Fibroblast of the conjunctiva (primary cell): ENCODE results near the gene TMEM134.
"Not testable (repeated sequence)": the region's sequence is repeated elsewhere in the genome, so short reads cannot be mapped to it uniquely, and the experiment has no call there.

Experiments used
- DNase-seq: peaks from one replicate; pipeline ENCODE4 v3.0.0-alpha.2; 2010; ENCODE audit warnings: low read depth

The TMEM134 gene

GRCh38 chr11:67485873-67486361, 16.9 kb upstream of the TMEM134 start:
- DNase-seq, result not testable (repeated sequence)

DNA sequence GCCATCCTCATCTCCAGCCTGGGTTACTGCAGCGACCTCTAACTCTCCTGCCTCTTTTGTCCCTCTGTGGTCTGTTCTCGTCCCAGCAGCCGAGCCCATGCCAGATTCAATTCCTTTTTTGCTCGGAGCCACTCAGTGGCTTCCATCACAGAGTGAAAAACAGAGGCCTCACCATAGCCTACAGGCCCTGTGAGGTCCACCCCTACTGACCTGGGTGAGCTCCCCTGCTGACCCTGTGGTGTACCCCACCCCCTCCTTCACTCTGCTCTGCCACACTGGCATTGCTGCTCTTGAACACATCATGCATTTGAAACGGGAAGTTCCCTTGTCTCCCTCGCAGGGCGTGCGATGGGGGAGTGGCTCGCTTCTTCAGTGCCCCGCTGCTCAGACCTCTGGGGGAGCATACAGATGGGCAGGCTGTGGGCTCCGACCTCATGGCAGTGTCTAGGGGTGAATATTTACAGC, 15.8 kb upstream of the TMEM134 start:
- DNase-seq, result no peak

DNA sequence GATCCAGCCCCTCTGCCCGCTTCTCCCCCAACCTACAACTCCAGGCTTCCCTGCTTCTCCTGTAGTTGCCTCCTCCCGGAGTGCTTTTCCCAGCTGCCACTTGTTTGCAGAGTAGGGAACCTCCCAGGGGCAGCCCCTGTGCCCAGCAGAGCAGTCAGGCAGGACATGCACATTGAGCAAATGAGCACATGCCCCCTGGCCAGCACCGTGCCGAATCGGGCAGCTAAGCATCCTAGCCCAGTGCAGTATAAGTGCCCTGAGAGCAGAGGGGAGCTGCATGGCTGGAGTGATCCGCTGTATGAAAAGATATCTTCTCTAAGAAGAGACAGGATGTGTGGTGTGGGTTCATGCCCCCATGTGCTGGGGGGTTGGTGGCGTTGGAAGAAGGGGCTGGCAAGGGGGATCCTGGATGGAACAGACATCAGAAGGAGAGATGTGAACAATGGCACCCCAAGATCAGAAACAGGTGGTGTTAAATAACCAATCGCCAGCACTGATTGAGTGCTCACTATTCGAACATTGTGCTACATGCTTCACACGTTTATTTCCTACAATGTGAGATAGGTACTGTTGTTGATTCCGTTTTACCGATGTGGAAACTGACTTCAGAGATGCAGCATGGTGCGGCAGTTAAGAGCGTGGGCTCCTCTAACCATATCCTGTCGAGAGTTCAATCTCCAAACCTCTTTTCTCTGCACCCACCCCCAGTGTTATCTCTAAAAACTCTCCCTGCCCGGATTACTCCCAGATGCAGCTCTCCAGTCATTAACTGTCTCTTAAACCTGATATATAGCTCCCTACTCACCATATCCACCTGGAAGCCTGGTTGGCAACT, 15.0 kb upstream of the TMEM134 start:
- DNase-seq, result no peak

GRCh38 chr11:67482827-67483798, 14.1 kb upstream of the TMEM134 start, which contains the start of gene AIP:
TSS of gene AIP (plus strand) at chr11:67483026. CDS start at chr11:67483159, 133 bp downstream.
- peak; percentile 95 for DNase-seq

DNA sequence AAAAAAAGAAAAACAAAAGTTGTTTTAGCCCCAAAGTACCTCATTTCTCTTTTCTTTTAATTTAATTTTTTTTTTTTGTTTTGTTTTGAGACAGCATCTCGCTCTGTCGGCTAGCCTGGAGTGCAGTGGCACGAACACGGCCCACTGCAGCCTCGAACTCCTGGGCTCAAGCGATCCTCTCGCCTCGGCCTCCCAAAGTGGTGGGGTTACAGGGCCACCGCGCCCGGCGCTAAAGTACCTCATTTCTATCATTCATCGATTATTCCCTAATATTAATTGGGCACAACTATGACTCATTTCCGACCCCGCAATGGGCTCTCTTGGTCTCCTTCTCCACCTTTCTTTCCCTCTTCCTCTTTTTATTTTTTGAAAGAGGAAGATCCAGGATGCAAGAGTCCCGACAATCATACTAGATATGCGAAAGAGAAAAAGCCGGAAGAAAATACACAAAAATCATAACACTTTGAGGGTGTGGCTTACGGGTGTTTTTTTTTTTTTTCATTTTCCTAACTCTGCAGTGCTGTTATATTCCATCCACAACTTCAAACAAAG, 13.3 kb upstream of the TMEM134 start:
- no peak for DNase-seq

DNA sequence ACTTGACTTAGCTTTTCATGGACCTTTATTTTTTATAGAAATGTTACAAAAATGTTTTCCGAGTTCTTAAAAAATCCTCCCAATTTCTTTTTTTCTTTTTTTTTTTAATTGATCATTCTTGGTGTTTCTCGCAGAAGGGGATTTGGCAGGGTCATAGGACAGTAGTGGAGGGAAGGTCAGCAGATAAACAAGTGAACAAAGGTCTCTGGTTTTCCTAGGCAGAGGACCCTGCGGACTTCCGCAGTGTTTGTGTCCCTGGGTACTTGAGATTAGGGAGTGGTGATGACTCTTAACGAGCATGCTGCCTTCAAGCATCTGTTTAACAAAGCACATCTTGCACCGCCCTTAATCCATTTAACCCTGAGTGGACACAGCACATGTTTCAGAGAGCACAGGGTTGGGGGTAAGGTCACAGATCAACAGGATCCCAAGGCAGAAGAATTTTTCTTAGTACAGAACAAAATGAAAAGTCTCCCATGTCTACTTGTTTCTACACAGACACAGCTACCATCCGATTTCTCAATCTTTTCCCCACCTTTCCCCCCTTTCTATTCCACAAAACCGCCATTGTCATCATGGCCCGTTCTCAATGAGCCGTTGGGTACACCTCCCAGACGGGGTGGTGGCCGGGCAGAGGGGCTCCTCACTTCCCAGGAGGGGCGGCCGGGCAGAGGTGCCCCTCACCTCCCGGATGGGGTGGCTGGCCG, 8.4 kb upstream of the TMEM134 start:
- DNase-seq, result not testable (repeated sequence)

GRCh38 chr11:67476692-67477091, 7.6 kb upstream of the TMEM134 start:
- DNase-seq, result not testable (repeated sequence)

DNA sequence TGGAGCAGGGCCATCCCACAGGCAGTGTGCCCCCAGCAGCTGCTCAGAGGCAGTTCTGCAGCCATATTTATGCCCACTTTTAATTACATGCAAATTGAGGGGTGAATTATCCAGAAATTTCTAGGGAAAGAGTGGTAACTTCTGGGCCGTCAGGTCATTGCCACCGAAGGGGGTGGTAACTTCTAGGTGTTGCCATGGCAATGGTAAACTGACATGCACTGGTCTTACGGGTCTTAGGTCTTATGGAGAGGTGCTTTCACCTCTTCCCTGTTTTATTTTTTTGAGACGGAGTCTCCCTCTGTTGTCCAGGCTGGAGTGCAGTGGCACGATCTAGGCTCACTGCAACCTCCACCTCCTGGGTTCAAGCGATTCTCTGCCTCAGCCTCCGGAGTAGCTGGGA, 3.8 kb upstream of the TMEM134 start:
- DNase-seq, result no peak

DNA sequence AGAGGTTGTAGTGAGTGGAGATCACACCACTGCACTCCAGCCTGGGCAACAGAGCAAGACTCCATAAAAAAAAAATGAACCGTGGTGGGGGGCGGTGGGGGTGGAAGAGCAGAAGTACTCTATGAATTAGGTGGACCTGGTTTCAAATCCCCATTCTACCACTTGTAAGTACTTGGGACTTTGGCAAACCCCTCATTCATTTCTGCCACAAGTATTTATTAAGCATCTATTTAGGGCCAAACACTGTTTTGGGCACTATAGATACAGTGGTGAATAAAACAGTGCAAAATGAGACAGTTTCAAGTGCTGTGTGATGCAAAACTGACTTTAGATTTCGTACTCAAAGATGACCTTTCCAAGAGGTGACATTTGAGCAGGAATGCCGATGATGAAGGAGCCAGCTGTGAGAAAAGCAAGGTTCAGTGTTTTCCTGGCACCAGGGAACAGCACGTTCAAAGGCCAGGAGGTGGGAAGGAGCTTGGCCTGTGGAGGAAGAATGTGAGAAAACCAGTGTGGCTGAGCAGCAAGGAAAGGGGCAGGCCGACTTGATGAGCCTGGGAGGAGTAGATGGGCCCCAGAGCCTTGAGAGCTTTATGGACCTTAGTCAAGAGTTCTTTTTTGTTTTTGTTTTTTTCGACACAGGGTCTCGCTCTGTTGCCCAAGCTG, 1.4 kb upstream of the TMEM134 start:
- DNase-seq, result no peak

- no peak for DNase-seq
These were observed 409 bp upstream of the TMEM134 start for GRCh38 chr11:67469508-67469811.

DNA sequence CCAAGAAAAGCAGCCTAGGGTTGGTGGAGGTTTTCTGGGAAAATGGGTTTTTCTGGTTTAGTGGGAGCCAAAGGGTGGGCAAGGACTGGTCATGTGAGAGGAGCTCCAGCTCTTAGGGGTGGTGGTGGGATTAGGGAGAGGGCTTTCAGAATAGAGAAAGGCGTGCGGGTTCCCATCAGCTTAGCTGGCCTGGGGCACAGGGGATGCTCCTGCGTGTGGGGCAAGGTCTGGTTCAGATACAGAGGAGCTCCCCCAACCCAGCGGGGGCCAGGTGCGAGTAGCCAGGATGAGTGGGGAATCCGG, 644 bp downstream of the TMEM134 start:
- DNase-seq, result no peak

DNA sequence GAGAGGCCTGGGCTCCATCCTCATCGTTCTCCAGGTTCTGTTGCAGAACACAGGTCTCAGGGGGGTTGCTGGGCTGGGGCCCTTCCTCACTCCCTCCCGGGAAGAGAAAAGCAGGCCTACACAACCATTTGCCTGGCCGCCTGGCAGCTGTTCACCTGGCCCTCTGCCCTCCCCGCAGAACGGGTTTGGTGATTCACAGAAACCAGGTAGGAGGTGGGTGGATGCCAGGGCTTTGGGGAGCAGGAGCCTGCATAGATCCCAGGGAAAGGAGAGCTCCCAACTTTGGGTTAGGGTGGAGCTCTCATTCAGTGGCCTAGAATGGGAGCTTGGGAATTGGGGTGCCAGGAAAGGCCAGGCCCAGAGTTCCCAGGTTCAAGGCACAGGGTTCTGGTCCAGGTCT, 995 bp downstream of the TMEM134 start:
- DNase-seq, result no peak

GRCh38 chr11:67466962-67467771, 1.9 kb downstream of the TMEM134 start:
- DNase-seq, result no peak

DNA sequence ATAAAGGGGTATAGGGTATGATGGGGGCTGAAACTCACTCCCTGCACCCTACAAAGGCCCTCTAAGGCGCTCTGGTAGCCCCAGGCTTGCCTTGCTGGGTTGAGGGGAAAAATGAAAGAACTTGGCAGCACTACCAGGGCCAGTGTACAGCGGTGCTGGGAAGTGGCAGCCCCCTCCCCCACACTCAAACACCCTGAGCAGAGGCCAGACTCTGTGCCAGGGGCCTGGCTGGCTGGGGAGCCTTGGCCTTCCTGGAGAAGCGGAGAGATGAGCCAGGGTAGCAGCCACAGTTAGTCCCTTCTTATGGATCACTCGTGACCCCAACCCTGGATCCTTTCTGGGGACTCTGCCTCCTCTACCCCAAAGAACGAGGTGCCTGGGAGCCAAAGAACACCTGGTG, 2.7 kb downstream of the TMEM134 start:
- DNase-seq, result no peak

- DNase-seq, result peak; percentile 17
These were observed 3.5 kb downstream of the TMEM134 start for GRCh38 chr11:67465530-67465929.

GRCh38 chr11:67465189-67465510, 3.9 kb downstream of the TMEM134 start:
- DNase-seq, result no peak

DNA sequence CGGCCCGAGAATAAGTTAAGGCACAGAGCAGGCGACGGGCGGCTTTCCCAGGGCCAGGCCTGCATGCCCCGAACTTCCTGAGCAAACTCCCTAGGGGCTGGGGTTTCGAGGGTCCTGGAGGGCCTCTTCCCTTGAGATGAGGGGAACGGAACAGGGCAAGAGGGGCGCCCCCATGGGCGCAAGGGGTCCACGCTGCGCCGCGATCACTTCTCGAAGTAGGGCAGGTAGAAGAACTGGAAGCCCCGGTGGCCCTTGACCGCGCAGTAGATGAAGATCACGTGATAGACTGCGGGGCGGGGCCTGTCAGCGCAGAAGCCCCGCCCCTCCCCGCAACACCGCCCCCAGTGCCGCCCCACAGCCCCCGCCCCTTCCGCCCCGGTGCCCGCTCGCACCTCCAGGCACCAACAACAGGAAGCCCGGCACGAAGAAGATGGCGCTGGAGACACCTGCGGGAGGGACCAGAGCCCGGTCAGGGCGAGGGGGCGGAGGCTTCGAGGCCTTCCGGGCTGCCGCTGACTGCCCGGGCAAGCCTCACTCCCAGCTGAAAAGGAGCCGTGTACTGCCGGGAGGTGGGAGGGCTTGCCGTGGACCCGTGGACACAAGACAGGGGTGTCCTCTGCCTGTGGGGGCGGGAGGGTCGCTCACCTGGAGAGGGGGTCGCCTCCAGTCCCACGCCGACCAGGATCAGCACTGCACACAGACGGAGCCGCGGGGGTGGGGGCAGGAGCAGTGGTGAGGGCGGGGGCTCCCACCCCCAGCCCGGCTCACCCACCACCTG, 4.5 kb downstream of the TMEM134 start:
- DNase-seq, result peak; percentile 34

- DNase-seq, result no peak
These were observed 5.2 kb downstream of the TMEM134 start for GRCh38 chr11:67463680-67464410.

DNA sequence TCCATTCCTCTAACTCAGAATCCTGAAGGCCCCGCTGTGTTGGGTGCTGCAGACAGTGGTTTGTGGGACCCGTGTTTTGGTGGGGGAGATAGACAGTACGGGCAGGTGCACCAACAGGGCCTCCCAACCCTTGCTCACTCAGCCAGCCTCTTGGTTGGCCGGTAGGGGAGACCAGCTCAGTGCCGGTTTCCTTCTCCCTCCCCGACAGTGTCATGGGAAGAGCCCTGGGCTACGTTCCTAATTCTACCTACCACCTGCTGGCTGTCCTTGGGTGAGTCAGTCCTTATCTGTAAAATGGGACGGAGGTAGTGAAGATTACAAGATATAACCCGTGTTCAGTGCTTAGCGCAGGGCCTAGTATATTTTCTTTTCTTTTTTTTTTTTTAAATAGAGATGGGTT, 5.9 kb downstream of the TMEM134 start:
- no peak for DNase-seq
